ENCODE measurements around the gene WFIKKN1.

The WFIKKN1 gene, protein sequence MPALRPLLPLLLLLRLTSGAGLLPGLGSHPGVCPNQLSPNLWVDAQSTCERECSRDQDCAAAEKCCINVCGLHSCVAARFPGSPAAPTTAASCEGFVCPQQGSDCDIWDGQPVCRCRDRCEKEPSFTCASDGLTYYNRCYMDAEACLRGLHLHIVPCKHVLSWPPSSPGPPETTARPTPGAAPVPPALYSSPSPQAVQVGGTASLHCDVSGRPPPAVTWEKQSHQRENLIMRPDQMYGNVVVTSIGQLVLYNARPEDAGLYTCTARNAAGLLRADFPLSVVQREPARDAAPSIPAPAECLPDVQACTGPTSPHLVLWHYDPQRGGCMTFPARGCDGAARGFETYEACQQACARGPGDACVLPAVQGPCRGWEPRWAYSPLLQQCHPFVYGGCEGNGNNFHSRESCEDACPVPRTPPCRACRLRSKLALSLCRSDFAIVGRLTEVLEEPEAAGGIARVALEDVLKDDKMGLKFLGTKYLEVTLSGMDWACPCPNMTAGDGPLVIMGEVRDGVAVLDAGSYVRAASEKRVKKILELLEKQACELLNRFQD

DNA sequence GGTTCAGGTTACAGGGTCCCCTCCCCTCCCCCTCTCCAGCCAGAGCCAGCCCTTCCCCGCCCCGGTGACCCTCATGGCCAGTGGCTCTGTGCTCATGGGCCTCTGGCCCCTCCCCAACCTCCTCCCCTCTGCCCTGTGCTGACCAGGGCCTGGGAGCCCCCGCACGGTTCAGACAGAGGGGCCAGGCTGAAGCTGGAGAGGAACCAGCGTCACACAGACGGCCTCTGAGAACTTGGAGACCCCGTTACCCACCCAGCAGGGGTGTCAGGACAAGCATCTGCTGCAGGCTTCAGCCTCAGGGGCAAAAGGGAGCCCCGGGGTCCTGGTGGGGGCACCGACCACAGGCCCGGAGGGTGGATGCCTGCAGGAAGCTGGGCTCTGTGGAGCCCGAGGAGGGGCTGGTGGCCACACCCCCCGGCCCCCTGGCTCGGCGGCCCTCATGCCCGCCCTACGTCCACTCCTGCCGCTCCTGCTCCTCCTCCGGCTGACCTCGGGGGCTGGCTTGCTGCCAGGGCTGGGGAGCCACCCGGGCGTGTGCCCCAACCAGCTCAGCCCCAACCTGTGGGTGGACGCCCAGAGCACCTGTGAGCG is at the start of gene WFIKKN1:
WFIKKN1 (plus strand) TSS at position 171 of the 591 bp plus-strand sequence; CDS start at position 440, 269 bp downstream.
- no peak for DNase-seq

DNA sequence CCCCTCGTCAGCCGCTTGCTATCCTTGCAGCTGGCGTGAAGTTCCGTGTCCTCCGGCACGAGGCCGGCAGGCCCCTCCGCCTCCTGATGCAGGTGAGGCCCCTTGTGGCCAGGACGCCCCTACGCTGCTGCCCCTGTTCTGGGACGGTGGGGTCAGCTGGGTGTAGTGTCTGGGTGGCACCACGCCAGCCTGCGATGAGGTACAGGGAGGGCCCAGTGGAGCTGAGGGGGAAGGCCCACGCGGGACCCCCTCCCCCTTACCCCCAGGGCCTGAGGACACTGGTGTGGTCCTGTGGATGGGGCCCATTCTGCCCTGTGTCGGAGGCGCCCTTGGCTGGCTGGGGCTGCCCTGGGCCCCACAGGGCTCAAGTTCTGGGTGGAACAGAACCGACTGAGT is 48.6 kb upstream of the WFIKKN1 start:
- no peak for DNase-seq

DNA sequence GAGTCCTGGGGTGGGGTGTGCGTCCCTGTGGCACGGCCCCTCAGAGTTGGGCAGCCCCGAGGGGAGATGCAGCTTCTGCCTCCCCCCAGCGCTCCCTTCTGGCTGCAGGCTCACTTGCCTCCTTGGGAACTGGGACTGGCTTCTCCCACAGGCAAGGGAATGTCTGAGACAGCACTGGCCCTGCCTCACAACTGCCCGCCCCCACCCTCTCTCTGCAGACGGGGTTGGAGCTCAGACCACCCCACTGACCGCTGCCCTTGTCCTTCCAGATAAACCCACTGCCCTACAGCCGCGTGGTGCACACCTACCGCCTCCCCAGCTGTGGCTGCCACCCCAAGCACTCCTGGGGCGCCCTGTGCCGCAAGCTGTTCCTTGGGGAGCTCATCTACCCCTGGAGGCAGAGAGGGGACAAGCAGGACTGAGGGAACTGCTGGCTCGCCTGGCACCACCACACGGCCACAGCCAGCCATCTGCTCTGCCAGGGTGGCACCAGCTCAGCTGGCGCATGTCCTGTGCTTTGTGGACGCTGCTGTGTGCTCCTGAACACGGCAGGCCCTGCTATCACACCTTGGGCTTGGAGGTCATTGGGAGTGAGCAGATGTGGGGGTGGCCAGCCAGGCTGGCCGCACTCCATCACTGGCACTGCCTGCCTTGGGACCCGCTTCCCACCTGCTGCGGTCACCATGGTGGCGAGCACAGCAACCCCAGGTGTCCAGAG is 48.0 kb upstream of the WFIKKN1 start:
- DNase-seq = no peak

DNA sequence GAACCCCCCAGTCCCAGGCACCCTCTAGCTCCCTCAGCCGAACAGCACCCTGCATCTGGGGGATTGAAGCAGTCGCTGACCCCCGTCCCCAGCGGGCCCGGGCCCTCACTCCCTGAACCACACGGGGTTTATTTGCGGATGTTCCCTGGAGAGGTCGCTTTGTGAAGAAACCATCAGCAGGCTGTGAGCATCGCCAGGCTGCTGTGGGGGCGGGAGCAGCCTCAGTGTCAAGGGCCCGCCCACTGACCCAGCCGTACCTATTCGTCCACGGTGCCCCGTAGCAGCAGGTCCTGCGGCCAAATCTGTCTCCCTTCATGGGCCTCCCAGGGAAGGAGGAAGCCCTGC is 47.3 kb upstream of the WFIKKN1 start:
- DNase-seq = no peak

DNA sequence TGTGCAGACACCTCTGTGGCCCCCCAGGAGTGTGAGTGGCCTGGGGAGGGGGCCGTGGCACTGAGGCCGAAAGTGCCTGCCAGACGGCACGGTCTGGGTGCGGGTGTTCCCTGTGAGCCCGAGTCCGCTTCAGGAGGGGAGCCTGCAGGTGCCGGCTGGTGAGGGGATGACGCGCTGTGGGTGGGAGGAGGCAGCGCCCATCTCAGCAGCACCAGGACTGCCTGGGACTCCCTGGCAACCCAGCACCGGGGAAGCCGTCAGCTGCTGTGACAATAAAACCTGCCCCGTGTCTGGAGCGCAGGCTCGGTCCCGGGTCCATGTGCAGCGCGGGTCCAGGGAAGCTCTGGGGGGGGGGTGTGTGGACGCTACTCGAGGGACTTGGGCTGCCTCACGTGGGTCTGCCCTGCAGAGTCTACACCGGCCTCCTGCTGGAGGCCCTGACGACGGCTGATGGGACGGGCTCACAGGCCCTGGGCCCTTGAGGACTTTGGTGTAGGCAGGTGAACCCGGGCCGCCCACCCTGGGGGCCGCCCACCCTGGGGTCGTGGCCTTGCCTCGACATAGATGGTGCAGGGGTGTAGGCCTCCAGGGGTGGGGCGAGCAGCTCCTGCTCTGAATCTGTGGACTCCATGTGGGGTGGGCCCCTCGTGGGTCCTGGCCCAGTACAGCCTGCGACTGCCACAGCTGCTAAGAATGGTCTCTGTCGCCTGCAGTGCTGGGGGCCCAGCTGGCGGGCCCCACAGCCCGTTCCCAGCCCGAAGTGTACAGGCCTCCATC is 46.8 kb upstream of the WFIKKN1 start:
- no peak for DNase-seq

DNA sequence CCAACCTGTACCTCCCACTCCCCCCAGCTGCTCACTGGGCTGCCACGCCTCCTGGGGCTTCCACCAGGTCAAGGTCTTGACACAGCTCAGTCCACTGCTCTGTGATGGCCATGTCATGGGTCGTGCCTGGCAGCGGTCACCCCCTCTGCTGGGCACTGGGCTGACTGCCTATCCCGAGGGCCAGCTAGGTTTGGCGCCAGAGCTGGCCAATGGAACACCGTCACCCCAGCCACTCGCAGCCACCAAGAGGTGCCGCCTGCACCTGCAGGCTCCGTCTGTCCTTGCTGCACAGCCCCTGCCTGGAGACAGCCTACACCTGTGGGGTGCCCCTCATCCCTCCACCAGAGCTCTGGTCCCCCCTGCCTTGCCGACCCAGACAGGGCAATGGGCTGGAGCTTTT is 45.4 kb upstream of the WFIKKN1 start:
- no peak for DNase-seq

DNA sequence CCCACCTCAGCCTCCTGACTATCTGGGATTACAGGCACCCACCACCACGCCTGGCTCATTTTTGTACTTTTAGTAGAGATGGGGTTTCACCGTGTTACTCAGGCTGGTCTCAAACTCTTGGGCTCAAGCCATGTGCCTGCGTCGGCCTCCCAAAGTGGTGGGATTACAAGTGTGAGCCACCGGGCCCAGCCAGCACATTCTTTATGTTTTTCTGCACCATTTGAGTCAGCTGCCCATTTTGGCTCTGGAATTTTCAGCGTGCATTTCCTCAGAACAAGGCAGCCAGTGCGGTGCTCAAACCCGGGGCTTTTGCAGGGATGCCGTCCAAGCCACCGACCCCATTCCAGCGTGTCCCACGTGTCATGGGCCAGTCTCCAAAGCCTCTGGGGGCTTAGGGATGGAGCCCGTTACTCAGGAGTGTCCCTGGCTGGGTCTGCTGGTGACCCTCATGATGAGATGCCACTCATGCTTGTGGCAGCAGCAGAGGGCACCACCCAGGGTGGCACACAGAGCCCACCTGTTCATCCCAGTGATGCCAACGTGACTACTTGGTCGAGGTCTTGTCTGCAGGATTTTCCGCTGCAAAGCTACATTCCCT is 44.6 kb upstream of the WFIKKN1 start:
- DNase-seq = no peak

DNA sequence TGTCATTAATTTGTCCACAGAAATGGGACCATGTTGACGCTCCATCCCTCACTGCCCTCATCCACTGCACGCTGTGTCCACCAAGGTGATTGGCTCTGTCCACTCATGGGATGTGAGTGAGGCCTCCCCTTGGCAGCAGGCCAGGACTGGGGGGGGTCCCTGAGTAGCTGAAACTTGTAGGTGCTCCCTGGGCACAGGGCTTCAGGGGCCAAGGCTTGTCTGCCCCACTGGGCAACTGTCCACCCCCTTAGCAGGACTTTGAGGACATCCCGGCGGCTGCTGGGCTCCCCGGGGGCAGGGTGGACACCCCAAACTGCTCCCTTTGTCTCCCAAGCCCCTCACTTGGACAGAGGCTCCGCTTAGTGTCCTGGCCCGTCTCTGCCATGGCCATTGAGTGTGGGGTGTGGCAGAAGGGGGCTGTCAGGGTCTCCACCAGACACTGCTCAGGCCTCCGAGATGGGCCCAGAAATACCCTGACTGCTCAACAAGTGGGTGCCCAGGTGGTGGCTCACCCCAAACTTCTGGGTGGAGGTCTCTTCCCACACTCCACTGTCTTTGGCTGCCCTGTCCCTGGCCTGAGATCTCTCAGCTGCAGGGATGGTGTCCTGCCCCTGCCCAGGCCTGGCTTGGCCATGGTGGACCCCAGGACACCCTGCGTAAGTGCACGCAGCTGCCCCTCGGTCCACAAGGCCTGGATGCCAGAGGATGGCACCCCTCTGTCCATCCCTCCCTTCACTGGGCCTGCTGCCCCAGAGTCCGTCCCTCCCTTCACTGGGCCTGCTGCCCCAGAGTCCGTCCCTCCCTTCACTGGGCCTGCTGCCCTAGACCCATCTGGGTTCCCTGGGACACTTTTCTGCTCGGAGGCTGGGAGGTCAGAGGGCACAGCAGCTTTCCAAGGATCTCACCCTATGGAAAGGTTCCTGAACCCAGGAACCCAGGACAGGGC is 43.9 kb upstream of the WFIKKN1 start:
- DNase-seq = no peak

DNA sequence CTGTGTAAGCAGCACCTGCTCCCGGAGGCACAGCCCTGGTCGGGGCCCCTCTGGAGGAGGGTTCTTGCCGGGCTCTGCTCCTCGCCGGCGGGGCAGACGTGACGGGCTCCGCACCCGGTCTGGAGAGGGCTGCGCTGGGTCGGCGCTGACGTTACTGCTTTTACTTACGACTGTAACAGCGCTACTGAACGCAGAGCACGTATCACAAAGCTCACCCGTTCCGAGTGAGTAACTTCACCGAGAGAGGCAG is 42.2 kb upstream of the WFIKKN1 start:
- DNase-seq = no peak

DNA sequence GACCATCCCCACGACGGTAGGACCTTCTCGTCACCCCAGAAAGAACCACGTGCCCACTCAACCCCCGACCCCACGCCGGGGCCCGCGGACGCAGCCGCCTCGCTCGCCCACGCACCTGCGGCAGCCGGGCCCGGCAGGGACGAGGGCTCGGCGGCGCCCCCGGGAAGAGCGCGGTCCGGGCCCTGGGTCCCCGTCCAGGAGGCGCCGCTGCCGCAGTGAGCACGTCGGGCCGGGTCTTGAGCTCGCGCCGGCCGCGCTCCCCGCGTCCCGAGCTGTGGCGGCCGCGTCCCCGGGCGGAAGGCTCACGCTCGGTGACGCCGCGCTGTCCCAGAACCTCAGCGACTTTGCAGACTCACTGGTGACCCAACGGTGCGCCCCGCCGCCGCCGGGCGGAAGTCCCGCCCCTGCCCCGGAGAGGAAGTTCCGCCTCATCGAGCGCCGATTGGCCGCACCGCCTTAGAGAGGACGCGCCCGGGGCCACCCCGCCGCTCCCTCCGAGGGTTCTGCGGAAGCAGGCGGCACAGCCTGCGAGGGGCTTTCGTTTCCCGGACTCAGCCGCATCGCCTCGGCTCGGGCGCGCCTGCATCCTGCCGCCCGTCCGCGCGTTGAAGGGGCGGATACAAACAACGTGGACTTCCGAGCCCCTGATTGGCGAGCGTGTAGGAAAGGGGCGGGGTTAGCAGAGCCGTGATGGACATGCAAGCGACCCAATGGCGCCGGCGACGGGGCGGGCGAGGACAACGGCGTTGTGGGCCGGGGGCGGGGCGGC is 41.7 kb upstream of the WFIKKN1 start:
- peak; percentile 59 for DNase-seq

DNA sequence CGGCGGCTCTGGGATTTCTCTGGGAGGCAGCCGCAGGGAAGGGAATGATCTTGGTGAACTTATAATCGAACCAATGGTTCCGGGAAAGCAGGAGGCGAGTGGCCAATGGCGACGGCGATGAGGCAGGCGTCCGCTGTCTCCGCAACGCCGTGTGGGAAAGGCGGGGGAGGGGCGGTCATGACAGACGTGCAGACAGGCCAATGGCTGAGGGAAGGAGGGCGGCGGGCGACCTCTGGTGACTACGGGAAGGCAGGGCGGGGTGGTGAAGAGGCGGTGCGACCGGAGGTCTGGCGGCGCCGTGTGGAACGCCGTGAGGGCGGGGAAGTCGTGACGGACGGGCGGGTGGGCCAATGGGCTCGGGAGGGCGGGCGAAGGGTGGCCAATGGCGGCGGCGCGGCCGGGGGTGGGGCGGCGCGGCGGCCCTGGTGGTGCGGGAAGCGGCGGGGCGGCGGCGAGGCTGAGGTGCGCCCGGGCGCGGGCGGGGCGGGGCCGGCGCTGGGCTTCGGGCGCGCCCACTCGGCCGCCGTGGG is 41.1 kb upstream of the WFIKKN1 start, which contains the start of gene RAB40C:
RAB40C (plus strand) TSS at position 409 of the 530 bp plus-strand sequence. CDS start 226 bp downstream, outside the sequence.
- DNase-seq = peak; percentile 65

DNA sequence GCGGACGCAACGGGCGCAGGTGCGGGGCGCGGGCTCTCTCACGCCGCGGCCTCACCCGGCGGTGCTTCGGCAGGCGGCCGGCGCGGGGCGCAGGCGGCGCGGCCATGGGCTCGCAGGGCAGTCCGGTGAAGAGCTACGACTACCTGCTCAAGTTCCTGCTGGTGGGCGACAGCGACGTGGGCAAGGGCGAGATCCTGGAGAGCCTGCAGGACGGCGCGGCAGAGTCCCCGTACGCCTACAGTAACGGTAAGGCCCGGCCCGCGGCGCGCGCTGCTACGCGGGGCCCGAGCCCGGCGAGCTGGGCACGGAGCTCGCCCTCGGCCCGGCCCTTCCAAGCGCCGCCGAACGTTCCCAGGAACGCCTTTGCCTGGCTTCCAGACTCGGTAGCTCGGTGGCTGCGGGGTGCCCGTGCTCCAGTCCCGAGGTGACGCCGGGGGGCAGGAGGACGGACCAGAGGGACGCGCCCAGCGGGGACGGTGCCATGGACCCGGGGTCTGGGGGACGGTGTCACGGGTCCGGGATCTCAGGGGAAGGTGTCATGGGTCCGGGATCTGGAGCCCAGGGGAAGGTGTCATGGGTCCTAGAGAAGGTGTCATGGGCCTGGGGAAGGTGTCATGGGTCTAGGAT is 40.5 kb upstream of the WFIKKN1 start:
- DNase-seq = no peak

DNA sequence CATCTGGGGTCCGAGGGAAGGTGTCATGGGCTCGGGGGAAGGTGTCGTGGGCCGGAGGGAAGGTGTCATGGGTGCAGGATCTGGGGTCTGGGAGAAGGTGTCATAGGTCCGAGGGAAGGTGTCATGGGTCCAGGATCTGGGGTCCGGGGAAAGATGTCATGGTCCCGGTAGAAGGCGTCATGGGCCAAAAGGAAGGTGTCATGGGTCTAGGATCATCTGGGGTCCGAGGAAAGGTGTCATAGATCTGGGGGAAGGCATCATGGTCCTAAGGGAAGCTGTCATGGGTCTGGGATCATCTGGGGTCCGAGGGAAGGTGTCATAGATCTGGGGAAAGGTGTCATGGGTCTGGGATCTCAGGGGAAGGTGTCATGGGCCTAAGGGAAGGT is 40.0 kb upstream of the WFIKKN1 start:
- DNase-seq = no peak

DNA sequence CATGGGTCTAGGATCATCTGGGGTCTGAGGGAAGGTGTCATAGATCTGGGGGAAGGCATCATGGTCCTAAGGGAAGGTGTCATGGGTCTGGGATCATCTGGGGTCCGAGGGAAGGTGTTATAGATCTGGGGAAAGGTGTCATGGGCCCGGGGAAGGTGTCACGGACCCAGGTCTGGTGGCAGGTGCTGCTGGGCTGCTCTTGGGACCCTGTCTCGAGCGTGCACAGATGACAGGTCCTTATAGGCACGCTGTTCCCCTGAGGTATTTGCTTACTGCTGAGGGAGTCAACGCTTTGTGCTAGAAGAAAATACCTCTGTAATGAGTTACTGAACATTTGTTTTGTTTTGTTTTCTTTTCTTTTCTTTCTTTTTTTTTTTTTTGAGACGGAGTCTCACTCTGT is 39.6 kb upstream of the WFIKKN1 start:
- no peak for DNase-seq

DNA sequence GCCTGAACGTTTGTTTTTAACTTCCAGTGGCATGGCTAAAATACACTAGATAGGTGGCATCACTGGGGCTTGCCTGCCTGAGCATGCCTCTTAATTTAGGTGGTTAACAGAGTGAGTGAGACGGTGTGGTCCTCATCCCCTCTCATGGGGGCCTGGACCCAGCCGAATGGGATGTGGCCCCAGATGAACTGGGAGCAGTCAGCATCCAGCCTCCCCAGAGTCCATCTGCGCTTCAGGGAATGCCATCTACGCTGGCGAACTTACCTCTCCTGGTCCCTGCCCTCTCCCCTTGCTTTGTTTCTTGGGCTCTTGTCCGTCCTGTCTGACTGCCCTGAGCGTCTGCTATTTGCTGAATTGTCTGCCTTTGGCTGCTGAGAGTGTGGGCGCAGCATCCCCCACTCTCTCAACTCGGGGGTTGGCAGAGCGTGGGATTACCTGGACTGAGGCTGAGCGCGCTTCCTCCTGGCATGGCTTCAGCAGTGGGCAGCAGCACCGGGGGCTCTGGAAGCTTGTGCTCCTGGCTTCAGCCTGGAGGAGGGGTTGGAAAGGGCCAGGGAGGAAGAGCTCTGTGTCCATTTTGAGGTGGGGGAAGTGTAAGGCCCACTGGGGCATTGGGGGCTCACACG is 38.8 kb upstream of the WFIKKN1 start:
- DNase-seq = no peak

DNA sequence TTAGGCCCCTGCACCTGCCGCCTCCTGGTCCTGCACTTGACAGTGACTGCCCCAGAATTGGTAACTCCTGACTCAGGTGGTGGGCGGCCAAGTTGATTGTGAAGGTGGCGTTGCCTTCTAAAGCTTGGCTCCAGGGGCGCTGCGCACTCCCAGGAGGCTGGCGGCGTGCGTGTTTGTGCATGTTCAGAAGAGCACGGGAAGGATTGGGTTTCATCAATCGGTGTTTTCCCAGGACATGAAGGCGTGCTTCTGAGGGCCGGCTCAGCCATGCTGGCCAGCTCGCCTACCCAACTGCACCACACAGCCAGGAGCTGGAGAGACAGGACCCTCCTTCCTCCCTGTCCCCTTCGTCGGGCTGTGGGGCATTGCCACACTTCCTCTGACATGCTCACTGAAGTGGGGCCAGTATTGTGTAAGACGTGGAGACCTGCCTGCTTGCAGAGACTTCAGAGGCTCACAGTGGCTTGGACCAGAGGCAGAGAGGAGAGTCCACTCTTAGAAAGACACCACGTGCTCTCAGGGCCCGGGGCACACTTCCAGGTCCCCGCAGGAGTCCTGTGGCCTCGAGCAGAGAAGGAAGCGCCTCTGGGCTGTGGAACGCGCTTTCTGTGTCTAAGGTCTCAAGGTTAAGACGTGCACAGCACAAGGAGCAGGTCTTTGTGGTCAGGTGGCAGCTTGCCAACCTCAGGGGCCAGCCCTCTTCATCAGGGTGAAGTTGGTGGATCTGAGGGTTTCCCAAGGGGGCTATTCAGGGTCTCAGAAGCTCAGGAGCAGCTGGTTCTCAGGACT is 38.1 kb upstream of the WFIKKN1 start:
- peak; percentile 50 for DNase-seq

DNA sequence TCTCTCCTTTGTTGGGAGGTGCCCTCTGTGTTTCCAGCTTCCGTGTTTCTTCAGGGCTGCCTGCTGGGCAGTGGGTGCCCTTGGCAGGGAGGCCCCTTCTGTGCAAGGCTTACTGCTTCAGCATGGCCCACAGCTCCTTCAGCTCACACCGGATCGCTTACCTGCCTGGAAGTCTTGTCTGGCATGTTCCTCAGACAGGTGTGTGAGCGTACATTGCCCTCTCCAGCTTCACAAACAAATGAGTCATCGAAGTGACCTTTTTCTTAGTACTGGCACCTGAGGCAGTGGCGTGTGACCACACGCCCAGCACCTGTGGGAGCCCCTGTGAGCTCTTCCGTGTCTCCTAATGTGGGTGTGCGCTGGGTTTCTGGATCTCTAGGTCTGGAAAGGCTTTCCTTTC is 37.4 kb upstream of the WFIKKN1 start:
- no peak for DNase-seq

DNA sequence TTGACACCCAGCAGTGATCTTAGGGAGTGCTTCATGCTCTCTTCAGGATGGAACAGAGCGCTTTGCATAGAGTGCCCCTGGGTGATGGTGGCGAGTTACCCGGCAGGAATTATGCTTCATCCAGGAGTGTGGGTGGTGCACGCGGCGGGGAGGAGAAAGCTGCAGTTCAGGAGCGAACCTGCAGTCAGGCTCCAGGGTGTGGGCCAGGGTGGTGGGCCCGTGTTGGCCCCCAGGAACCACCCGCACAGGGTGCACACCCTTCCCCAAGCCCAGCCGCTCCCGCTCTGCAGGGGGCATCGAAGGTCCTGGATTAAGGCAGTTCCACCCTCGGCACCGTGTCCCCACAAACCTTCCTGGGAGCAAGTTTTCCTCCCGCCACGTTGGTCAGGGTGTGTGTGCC is 37.0 kb upstream of the WFIKKN1 start:
- no peak for DNase-seq

DNA sequence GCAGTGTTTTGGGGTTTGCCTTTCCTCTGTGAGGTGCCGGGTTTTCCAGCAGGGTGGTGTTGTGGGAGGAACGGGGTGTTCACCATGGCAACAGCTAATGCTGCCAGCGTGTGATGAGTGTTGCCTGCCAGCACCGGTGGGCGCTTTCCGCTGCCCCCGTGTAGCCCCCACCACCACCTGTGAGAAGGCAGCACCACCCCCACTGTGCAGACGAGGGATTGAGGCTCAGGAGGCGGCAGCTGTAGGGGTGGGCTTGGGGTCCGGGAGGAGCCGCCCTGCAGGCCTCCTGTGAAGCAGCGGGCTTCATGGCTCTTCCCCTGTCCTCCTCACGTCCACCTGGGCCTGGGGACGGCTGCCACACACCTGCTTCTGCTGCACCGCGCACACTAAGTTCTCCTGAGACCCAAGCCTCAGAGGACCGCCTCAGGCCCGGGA is 35.7 kb upstream of the WFIKKN1 start:
- no peak for DNase-seq

All from NCI-H1436 treated with DMSO at 0.1 percent for 48 hours (cell line).